NCI-H460 (cell line): Measurements from ENCODE around the gene SCUBE1. TPM values are rescaled to one million over a fixed set of nuclear protein-coding genes. Genes with fewer than 3 reads are reported as not detected.

ENCODE experiments used
- DNase-seq: peaks from one replicate; pipeline ENCODE4 v3.0.0-alpha.2; 2016; ENCODE audit warnings: low read depth; ENCODE audit errors: extremely low read depth
- total RNA-seq: library from RNA; depleted of rRNA; stranded (reverse); fragments of >200 nt; shearing (Covaris generic); gene quantifications from 2 replicates; pipeline ENCODE4 v1.2.3, GENCODE V29; 2014

The SCUBE1 gene
- total RNA-seq, 1 experiment from 2014 or later = 5.3 TPM

- DNase-seq = no peak
Measured at GRCh38 chr22:43206509-43207161, 136.5 kb downstream of the SCUBE1 start.

- no peak for DNase-seq
Measured at GRCh38 chr22:43205748-43206508, 137.2 kb downstream of the SCUBE1 start.

- no peak for DNase-seq
Measured at GRCh38 chr22:43205261-43205691, 137.9 kb downstream of the SCUBE1 start.

GRCh38 chr22:43203471-43203981 lies 139.6 kb downstream of the SCUBE1 start:
- no peak for DNase-seq

- no peak for DNase-seq
Measured at GRCh38 chr22:43202756-43203410, 140.3 kb downstream of the SCUBE1 start.

- no peak for DNase-seq
Measured at GRCh38 chr22:43202326-43202725, 140.8 kb downstream of the SCUBE1 start.

- DNase-seq = no peak
Measured at GRCh38 chr22:43201486-43202219, 141.5 kb downstream of the SCUBE1 start.

GRCh38 chr22:43200555-43200954 lies 142.6 kb downstream of the SCUBE1 start:
- no peak for DNase-seq

GRCh38 chr22:43200031-43200430 lies 143.1 kb downstream of the SCUBE1 start:
- DNase-seq = no peak

GRCh38 chr22:43199541-43199940 lies 143.6 kb downstream of the SCUBE1 start:
- DNase-seq = no peak

GRCh38 chr22:43198936-43199335 lies 144.2 kb downstream of the SCUBE1 start:
- DNase-seq = no peak

GRCh38 chr22:43198126-43198525 lies 145.0 kb downstream of the SCUBE1 start:
- no peak for DNase-seq

GRCh38 chr22:43197271-43197941 lies 145.8 kb downstream of the SCUBE1 start:
- DNase-seq = no peak

GRCh38 chr22:43191831-43192230 lies 151.3 kb downstream of the SCUBE1 start:
- no peak for DNase-seq

GRCh38 chr22:43188829-43189545 lies 154.2 kb downstream of the SCUBE1 start:
- DNase-seq = no peak

- DNase-seq = peak; percentile 88
Measured at GRCh38 chr22:43187171-43188099, 155.7 kb downstream of the SCUBE1 start.

- peak; percentile 39 for DNase-seq
Measured at GRCh38 chr22:43186272-43187170, 156.7 kb downstream of the SCUBE1 start, which contains the start of gene TTLL12. TSS of gene TTLL12 (minus strand) at chr22:43187134. CDS start at chr22:43187069, 65 bp downstream.
